Measurements from ENCODE around the gene RCOR1. TPM values are rescaled to one million over a fixed set of nuclear protein-coding genes. Genes with fewer than 3 reads are reported as not detected.

Gene RCOR1
- total RNA-seq, 1 donor from 2014 or later, result 4.7 TPM

- Histone ChIP-seq H3K27ac (no peak overlapping the region), H3K9me3 (no peaks in the 10 kb centered on the region), H3K4me3 (no peak overlapping the region), H3K4me1 (no peaks in the 10 kb centered on the region), H3K36me3 (peaks cover 18 to 22% of the 10 kb centered on the region in 2 donors), H3K27me3 (no peaks in the 10 kb centered on the region)
- TF ChIP-seq CTCF (IDR thresholded peaks at IDR 0.05), result no peak
- intact Hi-C loops (cut with DNase I), result no loop called here
- DNase-seq (ENCODE audit: low spot score in 2 of 2), result no peak
Observed at GRCh38 chr14:102731101-102731870, 138.8 kb downstream of the RCOR1 start.

GRCh38 chr14:102731871-102732800 is 139.7 kb downstream of the RCOR1 start:
- Histone ChIP-seq H3K27me3 (no peaks in the 10 kb centered on the region), H3K9me3 (no peaks in the 10 kb centered on the region), H3K4me3 (no peak overlapping the region), H3K36me3 (peaks cover 11 to 14% of the 10 kb centered on the region in 2 donors), H3K27ac (no peak overlapping the region), H3K4me1 (no peaks in the 10 kb centered on the region)
- intact Hi-C loops (cut with DNase I), result no loop called here
- DNase-seq (ENCODE audit: low spot score in 2 of 2), result no peak
- TF ChIP-seq CTCF (IDR thresholded peaks at IDR 0.05), result no peak

GRCh38 chr14:102732924-102733323 is 140.5 kb downstream of the RCOR1 start:
- no peak for TF ChIP-seq CTCF (IDR thresholded peaks at IDR 0.05)
- Histone ChIP-seq H3K27me3 (no peaks in the 10 kb centered on the region), H3K4me1 (no peaks in the 10 kb centered on the region), H3K36me3 (peaks cover 6 to 8% of the 10 kb centered on the region in 2 donors), H3K9me3 (no peaks in the 10 kb centered on the region), H3K27ac (no peak overlapping the region), H3K4me3 (no peak overlapping the region)
- no peak for DNase-seq (ENCODE audit: low spot score in 2 of 2)
- intact Hi-C loops (cut with DNase I), result no loop called here

GRCh38 chr14:102733326-102733725 is 140.9 kb downstream of the RCOR1 start:
- TF ChIP-seq CTCF (IDR thresholded peaks at IDR 0.05), result no peak
- no peaks in the 10 kb centered on the region for H3K9me3 ChIP-seq
- H3K27me3 ChIP-seq, result no peaks in the 10 kb centered on the region
- H3K36me3 ChIP-seq, result peaks cover 2 to 5% of the 10 kb centered on the region in 2 donors
- H3K27ac ChIP-seq, result no peak overlapping the region
- intact Hi-C loops (cut with DNase I), result no loop called here
- no peaks in the 10 kb centered on the region for H3K4me1 ChIP-seq
- no peak for DNase-seq (ENCODE audit: low spot score in 2 of 2)
- no peak overlapping the region for H3K4me3 ChIP-seq

- no peaks in the 10 kb centered on the region for H3K36me3 ChIP-seq
- no peak for DNase-seq (ENCODE audit: low spot score in 2 of 2)
- no peaks in the 10 kb centered on the region for H3K4me1 ChIP-seq
- H3K27me3 ChIP-seq, result no peaks in the 10 kb centered on the region
- H3K27ac ChIP-seq, result no peak overlapping the region
- no peaks in the 10 kb centered on the region for H3K9me3 ChIP-seq
- TF ChIP-seq CTCF (IDR thresholded peaks at IDR 0.05), result no peak
- no peak overlapping the region for H3K4me3 ChIP-seq
- intact Hi-C loops (cut with DNase I), result no loop called here
Observed at GRCh38 chr14:102734436-102734835, 142.0 kb downstream of the RCOR1 start.

Data from ascending aorta (tissue), 2 donors.